ENCODE measurements around the gene MGAT5.

Gene MGAT5

DNA sequence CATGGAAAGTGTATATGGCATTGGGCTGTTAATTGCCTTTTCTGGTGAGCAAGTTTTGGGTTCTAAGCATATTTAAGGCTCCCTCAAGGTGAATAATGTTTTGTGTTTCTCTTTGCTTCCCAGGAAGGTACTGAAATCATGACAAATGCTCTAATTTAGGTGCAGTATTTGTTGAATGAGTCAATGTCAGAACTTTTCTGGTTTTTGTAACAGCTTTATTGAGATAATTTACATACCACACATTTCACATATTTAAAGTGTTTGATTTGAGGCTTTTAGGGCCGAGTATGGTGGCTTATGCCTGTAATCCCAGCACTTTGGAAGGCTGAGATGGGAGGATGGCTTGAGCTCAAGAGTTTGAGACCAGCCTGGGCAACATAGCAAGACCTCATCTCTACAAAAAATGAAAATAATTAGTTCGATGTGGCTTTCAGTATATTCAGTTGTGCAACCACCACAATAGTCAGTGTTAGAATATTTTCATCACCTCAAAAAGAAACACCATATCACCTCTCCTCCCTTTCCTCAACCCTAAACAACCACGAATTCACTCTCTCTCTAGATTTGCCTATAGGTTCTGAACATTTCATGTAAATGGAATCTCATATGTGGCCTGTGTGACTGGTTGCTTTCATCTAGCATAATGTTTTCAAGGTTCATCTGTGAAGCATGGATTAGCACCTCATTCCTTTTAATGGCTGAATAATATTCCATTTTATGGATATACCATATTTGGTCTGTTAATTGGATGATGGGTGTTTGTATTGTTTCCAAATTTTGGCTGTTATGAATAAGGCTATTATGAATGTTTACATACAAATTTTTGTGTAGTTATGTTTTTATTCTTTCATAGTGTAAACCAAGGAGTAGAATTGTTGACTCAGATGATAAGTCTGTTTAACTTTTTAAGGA, 54.9 kb downstream of the MGAT5 start:
- no peak for DNase-seq

DNA sequence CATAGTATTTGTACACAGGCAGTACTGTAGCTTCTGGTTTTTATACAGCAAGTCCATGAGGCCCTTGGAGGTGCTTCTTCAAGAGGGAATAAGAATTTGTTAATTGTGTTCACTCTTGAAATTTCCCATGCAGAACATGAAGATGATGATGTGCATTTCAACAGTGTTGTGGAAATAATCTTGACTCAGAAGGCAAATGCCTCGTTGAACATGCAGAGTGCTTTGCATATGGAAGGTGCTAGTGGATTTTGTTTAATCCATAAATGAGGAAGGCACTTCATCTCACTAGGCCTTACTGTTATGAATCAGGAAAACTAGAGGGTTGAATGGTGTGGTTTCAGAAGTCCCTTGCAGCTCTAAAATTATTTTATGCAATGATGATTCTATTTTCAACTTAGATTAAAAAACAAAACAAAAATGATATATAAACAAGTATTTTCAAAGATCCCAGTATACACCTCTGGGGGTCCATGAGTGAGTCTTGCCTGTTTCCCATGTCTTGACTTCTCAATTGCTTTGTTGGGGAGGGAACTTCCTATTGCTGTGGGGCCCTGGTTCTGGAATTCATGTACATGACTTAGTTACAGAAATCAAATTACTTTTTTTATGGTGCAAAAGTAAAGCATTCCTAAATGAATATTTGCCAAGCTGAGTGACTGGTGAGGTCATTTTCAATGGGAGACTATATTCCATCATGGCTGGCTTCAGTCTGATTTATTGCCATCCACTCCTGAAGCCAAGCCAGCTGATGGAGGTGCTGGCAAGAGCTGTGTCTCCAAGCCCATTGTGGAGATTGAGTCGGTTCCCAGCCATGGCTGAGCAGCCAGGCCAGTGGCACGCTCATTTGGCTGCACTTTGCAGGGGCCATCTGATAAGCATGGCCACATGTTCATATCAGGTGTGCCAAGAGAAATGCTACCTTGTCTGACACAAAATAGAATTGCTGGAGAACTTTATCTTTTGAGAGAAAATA, 56.5 kb downstream of the MGAT5 start:
- peak; percentile 18 for DNase-seq

DNA sequence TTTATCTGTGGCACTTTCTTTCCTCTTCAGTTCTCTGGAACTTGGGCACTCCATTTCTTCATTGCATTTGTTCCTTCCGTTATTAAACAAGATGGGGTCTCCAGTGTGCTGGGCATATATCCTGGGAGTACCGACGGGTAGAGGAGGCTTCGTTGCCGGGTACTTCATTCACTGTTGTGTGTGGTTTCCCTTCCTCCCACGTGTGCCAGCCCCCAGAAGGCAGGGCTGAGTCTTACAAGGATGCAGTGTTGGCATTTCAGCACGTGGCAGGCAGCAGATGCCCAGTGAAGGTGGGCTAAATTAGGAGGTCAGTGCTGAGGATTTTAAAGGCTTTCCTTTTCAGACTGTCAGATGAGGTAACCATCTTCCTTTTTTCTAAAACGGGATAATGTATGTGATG, 58.6 kb downstream of the MGAT5 start:
- no peak for DNase-seq

DNA sequence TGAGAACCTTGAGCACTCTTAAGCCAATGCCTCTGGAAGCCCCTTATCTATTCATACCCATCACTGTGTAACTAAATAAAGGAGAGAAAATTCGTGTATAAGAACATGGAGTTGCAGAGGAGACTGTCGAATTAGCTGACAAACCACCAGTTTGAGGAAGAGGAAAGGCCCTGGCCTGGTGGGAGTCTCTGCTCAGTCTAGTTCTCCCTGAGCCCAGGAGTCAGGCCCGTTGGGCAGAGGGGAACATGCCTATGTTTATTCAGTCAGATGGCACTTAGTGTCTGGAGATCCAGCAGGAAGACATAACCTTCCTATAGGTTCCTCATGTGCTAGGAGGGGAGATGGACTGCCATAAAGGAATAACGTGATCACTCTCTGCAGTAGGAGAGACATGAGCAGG, 60.3 kb downstream of the MGAT5 start:
- no peak for DNase-seq

- DNase-seq = no peak
These were observed 61.0 kb downstream of the MGAT5 start for GRCh38 chr2:134314681-134315368.

DNA sequence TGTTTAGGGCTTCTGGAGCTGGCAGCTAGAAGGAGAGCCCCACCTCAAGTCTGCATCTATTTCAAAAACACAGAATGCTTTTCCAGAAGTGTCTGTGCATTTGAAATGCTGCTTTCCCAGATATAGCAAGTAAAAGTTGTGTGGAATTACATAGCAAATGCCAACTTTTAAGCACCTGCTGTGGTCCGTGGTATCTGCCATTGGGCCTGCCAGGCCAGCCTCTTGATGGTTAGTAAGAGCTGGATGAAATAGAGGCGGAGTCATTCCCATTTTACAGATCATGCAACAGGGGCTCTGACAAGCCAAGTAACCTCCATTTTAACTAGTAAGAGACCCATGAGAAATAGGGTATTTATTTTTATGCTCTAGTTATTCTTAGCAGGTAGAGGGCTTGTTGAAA, 61.6 kb downstream of the MGAT5 start:
- no peak for DNase-seq

GRCh38 chr2:134319596-134320254, 65.9 kb downstream of the MGAT5 start:
- DNase-seq = no peak

DNA sequence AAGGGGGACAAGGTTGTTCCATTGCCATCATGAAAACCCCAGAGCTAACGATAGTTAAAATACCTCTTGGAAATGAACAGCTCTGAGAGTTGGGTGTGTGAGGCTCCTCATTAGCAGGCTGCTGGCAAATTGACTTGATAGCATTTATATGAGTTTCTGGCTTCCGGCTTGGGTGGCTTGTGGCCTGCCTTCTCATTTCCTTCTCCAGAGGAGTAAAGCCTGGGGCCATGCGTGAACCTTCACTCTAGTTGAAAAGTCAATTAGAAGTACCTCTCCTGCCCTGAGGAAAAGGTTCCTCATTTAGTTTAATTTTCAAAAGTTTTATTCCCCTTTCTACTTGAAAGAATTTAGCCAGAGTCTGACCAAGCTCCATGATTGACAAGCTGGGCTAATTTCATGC, 67.1 kb downstream of the MGAT5 start:
- DNase-seq = no peak

- DNase-seq = no peak
These were observed 69.9 kb downstream of the MGAT5 start for GRCh38 chr2:134323777-134324176.

DNA sequence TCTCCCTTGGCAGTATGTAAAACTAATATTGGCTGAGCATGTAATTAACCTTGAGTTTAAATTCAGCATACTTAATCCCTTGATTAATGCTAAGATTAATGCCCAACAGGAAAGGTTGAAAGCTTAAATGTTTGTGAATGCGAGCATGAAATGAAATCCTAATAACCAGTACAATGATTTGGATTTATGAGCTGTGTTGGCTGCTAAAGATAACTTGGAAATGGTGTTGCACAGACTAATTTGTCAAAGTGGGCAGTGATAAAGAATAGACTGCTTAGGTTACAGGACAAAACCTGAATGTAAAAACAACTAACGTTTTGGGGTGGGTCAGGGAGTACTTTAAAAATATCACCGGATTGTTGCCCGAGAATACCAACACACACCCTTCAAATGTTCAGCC, 70.6 kb downstream of the MGAT5 start:
- DNase-seq = no peak

DNA sequence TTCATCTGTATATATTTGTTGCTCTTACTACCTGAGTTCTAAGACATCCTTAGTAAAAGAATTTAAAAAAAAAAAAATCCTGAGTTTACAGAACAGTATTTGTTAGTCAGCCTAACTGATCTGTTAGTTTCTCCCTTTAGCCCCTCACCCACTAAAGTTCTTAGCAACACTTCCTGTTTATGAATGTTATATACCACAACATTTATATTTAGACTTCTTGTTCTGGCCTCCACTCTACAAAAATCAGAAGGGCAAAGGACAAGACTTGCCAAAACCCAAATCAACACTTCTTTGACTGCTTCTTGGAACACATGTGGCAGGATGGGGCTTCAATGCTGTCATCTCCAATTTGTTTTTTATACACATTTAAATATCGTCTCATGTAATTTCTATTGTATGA, 71.1 kb downstream of the MGAT5 start:
- no peak for DNase-seq

GRCh38 chr2:134325696-134326095, 71.8 kb downstream of the MGAT5 start:
- DNase-seq = no peak

DNA sequence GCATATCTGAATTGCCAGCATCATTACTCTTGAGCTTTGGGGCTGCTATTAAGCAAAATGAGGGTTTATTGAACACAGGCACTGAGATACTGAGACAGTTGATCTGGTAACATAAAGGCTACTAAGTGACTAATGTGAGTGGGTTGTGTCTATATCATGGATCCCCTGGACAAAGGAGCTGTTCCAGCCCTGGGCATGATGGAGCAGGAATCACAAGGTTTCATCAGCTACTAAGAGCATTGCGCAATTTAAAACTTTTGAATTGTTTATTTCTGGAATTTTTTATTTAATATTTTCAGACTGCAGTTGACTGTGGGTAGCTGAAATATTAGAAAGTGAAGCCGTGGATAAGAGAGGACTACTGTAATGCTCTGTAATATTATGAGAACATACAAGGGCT, 73.5 kb downstream of the MGAT5 start:
- DNase-seq = peak; percentile 18

- DNase-seq = no peak
These were observed 77.2 kb downstream of the MGAT5 start for GRCh38 chr2:134331081-134331480.

- no peak for DNase-seq
These were observed 79.8 kb downstream of the MGAT5 start for GRCh38 chr2:134333646-134334189.

DNA sequence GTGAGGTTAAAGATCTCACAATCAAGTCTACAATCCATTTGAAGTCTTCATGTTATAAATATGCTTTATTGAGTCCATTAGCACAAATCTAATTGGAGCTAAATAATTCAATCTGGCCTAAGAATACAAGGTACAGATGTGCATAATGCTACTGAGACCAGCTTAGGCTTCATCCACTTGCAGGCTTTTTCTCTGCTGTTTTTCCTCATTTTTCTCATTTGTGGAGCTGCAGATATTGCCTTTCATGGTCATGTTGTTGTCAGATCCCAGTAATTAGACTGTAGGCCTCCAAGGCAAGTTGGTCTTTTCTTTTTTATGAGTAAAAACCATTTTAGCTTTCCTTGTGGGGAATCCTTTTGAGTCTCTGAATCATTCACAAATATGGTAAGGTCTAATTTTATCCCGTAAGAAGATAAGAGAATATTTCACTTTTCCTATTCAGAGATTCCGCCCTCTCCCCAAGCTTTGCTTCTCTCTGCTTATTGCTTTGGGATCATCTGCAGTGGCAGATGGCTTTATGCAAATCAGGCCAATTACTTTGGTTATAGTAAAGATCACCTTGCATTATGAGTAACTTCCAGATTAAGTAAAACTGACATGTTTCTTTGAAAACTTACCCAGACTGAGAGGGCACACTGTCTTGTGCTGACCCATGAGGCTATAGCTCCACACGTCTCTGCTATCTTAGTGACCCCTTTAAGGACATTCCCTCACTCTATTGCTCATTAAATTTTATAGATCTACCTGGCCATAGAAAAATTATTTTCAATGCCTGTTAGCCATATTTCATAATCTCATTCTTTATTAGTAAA, 80.9 kb downstream of the MGAT5 start:
- no peak for DNase-seq

- DNase-seq = no peak
These were observed 81.7 kb downstream of the MGAT5 start for GRCh38 chr2:134335601-134336000.

GRCh38 chr2:134336352-134336751, 82.5 kb downstream of the MGAT5 start:
- no peak for DNase-seq

GRCh38 chr2:134336921-134337320, 83.0 kb downstream of the MGAT5 start:
- no peak for DNase-seq

DNA sequence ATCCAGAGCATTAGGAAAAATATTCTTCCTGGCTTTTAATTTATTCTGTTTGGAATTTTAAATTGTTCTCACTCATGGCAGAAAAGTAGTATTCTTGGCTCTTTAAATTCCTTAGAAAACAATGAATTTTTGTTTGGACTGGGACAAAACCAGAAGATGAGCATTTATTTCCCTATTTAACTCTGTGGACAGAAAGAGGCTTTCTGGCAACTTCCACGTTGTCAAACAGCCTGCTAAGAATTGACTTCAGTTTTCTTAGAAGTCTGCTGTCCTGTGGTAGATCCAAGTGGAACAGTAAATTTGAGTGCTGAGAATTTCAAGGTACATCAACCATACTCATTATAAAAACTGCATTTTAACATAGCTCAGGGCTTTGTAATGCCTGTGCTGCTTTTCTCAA, 83.8 kb downstream of the MGAT5 start:
- DNase-seq = no peak

DNA sequence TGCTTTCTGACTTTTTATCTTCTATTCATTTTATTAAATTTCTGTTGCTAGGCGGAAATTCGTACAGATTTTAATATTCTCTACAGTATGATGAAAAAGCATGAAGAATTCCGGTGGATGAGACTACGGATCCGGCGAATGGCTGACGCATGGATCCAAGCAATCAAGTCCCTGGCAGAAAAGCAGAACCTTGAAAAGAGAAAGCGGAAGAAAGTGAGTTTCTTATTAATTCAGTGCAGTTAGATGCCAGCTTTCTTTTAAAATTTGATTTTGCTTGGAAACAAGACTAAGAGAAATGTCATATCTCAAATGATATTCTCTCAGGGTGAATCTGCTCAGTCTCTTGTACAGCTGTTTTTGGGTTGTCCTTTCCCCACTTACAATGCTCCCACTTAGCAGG, 84.3 kb downstream of the MGAT5 start:
- no peak for DNase-seq
